SK-N-SH (cell line): ENCODE results near the gene AK2. TPM values are rescaled to one million over a fixed set of nuclear protein-coding genes. Genes with fewer than 3 reads are reported as not detected.

Experiments
- CTCF ChIA-PET: fragments of 300-600, 350-600 bp; formaldehyde crosslinking; extraction: SDS; loops from one replicate; lab custom pipeline; 2021; lab: Yijun Ruan, JAX
- POLR2A ChIA-PET: fragments of 350-600 bp; sonication (Branson Sonifier 250); formaldehyde crosslinking; extraction: SDS; loops from one replicate; lab custom pipeline; 2020; ENCODE audit warnings: antibody characterized with exemption, inconsistent platforms; lab: Yijun Ruan, JAX
- DNase-seq: peaks from one replicate; pipeline ENCODE4 v3.0.0; 2012
- H2AFZ ChIP-seq: fragments of 200-600 bp; sonication (generic); 2 replicates; pipeline ENCODE4 v1.8.1; 2016; ENCODE audit warnings: antibody characterized with exemption, mild to moderate bottlenecking, low read depth
- H3F3A ChIP-seq: fragments of 200-600 bp; sonication (generic); replicated peaks from 2 replicates; pipeline ENCODE3; 2016; ENCODE audit warnings: antibody characterized with exemption, mild to moderate bottlenecking; ENCODE audit not compliant: insufficient read depth
- H3K27ac ChIP-seq, 2 experiments: fragments of 200-500 bp in 1 of 2; fragments of 200-600 bp in 1 of 2; sonication (Bioruptor generic) in 1 of 2; sonication (generic), shearing (Covaris generic) in 1 of 2; 2 replicates each; pipeline versions ENCODE4 v1.5.1 to v1.6.1; 2014 to 2016; ENCODE audit warnings: low read depth in 2 of 2, inconsistent platforms in 1 of 2, low read length in 1 of 2, mild to moderate bottlenecking in 1 of 2, mixed read lengths in 1 of 2
- H3K27me3 ChIP-seq: fragments of 200-600 bp; sonication (generic), shearing (Covaris generic); 2 replicates; pipeline ENCODE4 v1.6.1; 2016; ENCODE audit warnings: mixed run types; ENCODE audit not compliant: insufficient read depth
- H3K36me3 ChIP-seq, 2 experiments: fragments of 200-500 bp in 1 of 2; fragments of 200-600 bp in 1 of 2; sonication (Bioruptor generic) in 1 of 2; sonication (generic) in 1 of 2; replicated peaks in 1 of 2; 2 replicates each; pipeline versions ENCODE3 to v1.5.1; 2014 to 2016; ENCODE audit warnings: low read length in 1 of 2, mild to moderate bottlenecking in 1 of 2; ENCODE audit not compliant: insufficient read depth in 2 of 2, control insufficient read depth in 1 of 2
- H3K4me1 ChIP-seq, 2 experiments: fragments of 200-500 bp in 1 of 2; fragments of 200-600 bp in 1 of 2; sonication (Bioruptor generic) in 1 of 2; sonication (generic), shearing (Covaris generic) in 1 of 2; 2 replicates each; pipeline versions ENCODE4 v1.5.1 to v1.6.1; 2014 to 2016; ENCODE audit warnings: low read depth in 1 of 2, low read length in 1 of 2, mixed run types in 1 of 2; ENCODE audit not compliant: insufficient read depth in 2 of 2, control insufficient read depth in 1 of 2
- H3K4me2 ChIP-seq: fragments of 200-600 bp; sonication (generic), shearing (Covaris generic); 2 replicates; pipeline ENCODE4 v1.6.1; 2017; ENCODE audit warnings: mixed run types
- H3K4me3 ChIP-seq, 2 experiments: fragments of 200-500 bp in 1 of 2; fragments of 200-600 bp in 1 of 2; sonication (Bioruptor generic) in 1 of 2; sonication (generic), shearing (Covaris generic) in 1 of 2; 2 replicates each; pipeline versions ENCODE4 v1.5.1 to v1.8.1; 2014 to 2016; ENCODE audit warnings: low read depth in 2 of 2, inconsistent platforms in 1 of 2, low read length in 1 of 2, mild to moderate bottlenecking in 1 of 2, mixed read lengths in 1 of 2, moderate library complexity in 1 of 2
- H3K79me2 ChIP-seq: fragments of 200-600 bp; sonication (generic); 2 replicates; pipeline ENCODE4 v1.8.1; 2017; ENCODE audit warnings: mild to moderate bottlenecking; ENCODE audit not compliant: insufficient read depth
- H3K9ac ChIP-seq: fragments of 200-600 bp; sonication (generic); 2 replicates; pipeline ENCODE4 v1.6.1; 2017; ENCODE audit warnings: mixed run types
- H3K9me2 ChIP-seq: fragments of 200-600 bp; sonication (generic); 2 replicates; pipeline ENCODE4 v1.6.1; 2017; ENCODE audit warnings: mixed run types
- H3K9me3 ChIP-seq: fragments of 200-600 bp; sonication (generic); 2 replicates; pipeline ENCODE4 v1.6.1; 2017; ENCODE audit warnings: mixed run types, mild to moderate bottlenecking, moderate library complexity
- H4K20me1 ChIP-seq: fragments of 200-600 bp; sonication (generic); 2 replicates; pipeline ENCODE4 v1.6.1; 2017; ENCODE audit warnings: mild to moderate bottlenecking, mixed run types; ENCODE audit not compliant: insufficient read depth
- ELF1 ChIP-seq: IDR thresholded peaks from 2 replicates; pipeline ENCODE4 v1.4.0; 2012
- EZH2phosphoT487 ChIP-seq: fragments of 200-600 bp; sonication (generic); IDR thresholded peaks from 2 replicates; pipeline ENCODE4 v1.6.1; 2017; ENCODE audit warnings: low read depth, mixed run types, mild to moderate bottlenecking, antibody characterized with exemption, moderate library complexity, borderline replicate concordance
- FOSL2 ChIP-seq: IDR thresholded peaks from 2 replicates; pipeline ENCODE4 v1.4.0; 2012; ENCODE audit warnings: low read depth, mild to moderate bottlenecking, moderate library complexity, borderline replicate concordance
- IRF3 ChIP-seq: fragments of 150-350 bp; IDR thresholded peaks from 2 replicates; pipeline ENCODE4 v1.6.1; 2016; ENCODE audit warnings: mild to moderate bottlenecking, low read depth, low read length
- MAX ChIP-seq: IDR thresholded peaks from 2 replicates; pipeline ENCODE4 v1.4.0; 2012; ENCODE audit warnings: low read depth
- NFIC ChIP-seq: IDR thresholded peaks from 2 replicates; pipeline ENCODE4 v1.4.0; 2012; ENCODE audit warnings: borderline replicate concordance
- PBX3 ChIP-seq: IDR thresholded peaks from 2 replicates; pipeline ENCODE4; 2012
- RCOR1 ChIP-seq: fragments of 150-350 bp; IDR thresholded peaks from 2 replicates; pipeline ENCODE4 v1.6.1; 2017; ENCODE audit warnings: antibody characterized with exemption, low read length
- REST ChIP-seq: IDR thresholded peaks from 2 replicates; pipeline ENCODE4 v1.6.1; 2012; ENCODE audit warnings: mild to moderate bottlenecking, low read depth, low read length, moderate library complexity
- SIN3A ChIP-seq: IDR thresholded peaks from 2 replicates; pipeline ENCODE4 v1.6.1; 2012; ENCODE audit warnings: low read depth, mild to moderate bottlenecking, low read length, moderate library complexity, borderline replicate concordance
- SMC3 ChIP-seq: IDR thresholded peaks from 2 replicates; pipeline ENCODE4 v1.6.1; 2012; ENCODE audit warnings: low read depth, low read length, improper control_type of control experiment
- YY1 ChIP-seq: IDR thresholded peaks from 2 replicates; pipeline ENCODE4 v1.4.0; 2012; ENCODE audit warnings: low read depth, mild to moderate bottlenecking
- WGBS: methylation state at CpG from one replicate; pipeline ENCODE4 v1.1.6; 2017; ENCODE audit warnings: low lambda C conversion rate; 5-methylcytosine and 5-hydroxymethylcytosine counted together
- polyA plus RNA-seq, 3 experiments: library from polyadenylated mRNA; depleted of rRNA; stranded (reverse); fragments of >200 nt; gene quantifications; 2 replicates each; pipeline ENCODE4 v1.2.3, GENCODE V29; 2012
- TF ChIP-seq, protein P1 (sequence below): fragments of 200-600 bp; sonication (generic); IDR thresholded peaks from 2 replicates; pipeline ENCODE4 v1.6.1; 2017; ENCODE audit warnings: antibody characterized with exemption, mild to moderate bottlenecking, moderate library complexity
- TF ChIP-seq, protein P2 (sequence below): IDR thresholded peaks from 2 replicates; pipeline ENCODE4 v1.4.0; 2012; ENCODE audit warnings: low read depth, borderline replicate concordance

The AK2 gene
- polyA plus RNA-seq, 1 of the 3 experiments (the other 2 are of a cell fraction): 191 TPM

DNA sequence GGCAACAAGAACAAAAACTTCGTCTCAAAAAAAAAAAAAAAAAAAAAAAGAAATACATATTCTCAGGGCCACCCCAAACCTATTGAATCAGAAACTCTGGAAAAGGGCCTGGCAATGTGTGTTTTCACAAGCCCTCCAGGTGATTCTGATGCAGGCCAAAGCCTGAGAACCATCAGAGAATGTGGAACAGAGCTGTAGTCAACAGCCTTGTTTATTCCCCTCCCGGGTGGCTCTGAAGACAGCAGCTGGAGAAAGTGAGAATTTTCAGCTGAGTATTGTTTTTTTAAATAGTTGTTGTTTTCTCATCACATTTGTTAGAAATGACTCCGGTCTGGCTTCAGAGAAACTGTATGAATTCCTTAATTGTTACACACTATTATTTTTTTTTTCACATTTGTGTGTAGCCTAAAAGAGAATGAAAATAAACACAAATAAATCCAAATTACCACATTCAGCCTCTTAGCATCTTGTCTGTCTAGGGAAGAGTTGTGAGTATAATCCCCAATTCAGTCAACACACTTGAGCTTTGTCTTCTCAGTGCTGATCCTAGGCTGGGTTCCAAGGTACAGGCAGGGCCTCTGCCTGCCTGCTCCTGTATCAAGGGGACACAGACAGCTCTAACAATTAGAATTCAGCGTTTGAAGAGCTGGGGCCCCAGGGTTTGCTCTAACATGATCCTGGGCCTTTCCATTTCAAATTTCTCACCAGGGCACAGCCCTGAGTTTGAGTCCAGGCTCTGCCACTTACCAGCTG lies 37.7 kb upstream of the AK2 start:
- no peaks in the 10 kb centered on the region for H3K9me3 ChIP-seq
- H3K36me3 ChIP-seq: no peaks in the 10 kb centered on the region
- H3K4me2 ChIP-seq: no peak overlapping the region
- no peak overlapping the region for H2AFZ ChIP-seq
- H3F3A ChIP-seq: no peaks in the 10 kb centered on the region
- no peak overlapping the region for H3K27ac ChIP-seq
- CTCF ChIA-PET: interaction anchor here (0.6 to 2.7 kb wide), 3 partner anchors 12 to 198 kb away, joined by 3 to 19 read pairs (median 3); no protein-coding TSS in a partner anchor
- whole genome bisulfite sequencing: 50% methylated on average over 4 of the region's 4 CpGs
- no peak overlapping the region for H3K4me3 ChIP-seq
- H3K79me2 ChIP-seq: no peaks in the 10 kb centered on the region
- no peaks in the 10 kb centered on the region for H4K20me1 ChIP-seq
- no peaks in the 10 kb centered on the region; the same call in 1 of the 2 replicates for H3K27me3 ChIP-seq
- TF ChIP-seq REST (no peak), NFIC (no peak), MAX (no peak), RCOR1 (no peak), FOSL2 (no peak), SMC3 (no peak), PBX3 (no peak), IRF3 (no peak), SIN3A (no peak), EZH2phosphoT487 (no peak), ELF1 (no peak), YY1 (no peak)
- TF ChIP-seq, protein P1, sequence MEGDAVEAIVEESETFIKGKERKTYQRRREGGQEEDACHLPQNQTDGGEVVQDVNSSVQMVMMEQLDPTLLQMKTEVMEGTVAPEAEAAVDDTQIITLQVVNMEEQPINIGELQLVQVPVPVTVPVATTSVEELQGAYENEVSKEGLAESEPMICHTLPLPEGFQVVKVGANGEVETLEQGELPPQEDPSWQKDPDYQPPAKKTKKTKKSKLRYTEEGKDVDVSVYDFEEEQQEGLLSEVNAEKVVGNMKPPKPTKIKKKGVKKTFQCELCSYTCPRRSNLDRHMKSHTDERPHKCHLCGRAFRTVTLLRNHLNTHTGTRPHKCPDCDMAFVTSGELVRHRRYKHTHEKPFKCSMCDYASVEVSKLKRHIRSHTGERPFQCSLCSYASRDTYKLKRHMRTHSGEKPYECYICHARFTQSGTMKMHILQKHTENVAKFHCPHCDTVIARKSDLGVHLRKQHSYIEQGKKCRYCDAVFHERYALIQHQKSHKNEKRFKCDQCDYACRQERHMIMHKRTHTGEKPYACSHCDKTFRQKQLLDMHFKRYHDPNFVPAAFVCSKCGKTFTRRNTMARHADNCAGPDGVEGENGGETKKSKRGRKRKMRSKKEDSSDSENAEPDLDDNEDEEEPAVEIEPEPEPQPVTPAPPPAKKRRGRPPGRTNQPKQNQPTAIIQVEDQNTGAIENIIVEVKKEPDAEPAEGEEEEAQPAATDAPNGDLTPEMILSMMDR: no peak
- TF ChIP-seq, protein P2, sequence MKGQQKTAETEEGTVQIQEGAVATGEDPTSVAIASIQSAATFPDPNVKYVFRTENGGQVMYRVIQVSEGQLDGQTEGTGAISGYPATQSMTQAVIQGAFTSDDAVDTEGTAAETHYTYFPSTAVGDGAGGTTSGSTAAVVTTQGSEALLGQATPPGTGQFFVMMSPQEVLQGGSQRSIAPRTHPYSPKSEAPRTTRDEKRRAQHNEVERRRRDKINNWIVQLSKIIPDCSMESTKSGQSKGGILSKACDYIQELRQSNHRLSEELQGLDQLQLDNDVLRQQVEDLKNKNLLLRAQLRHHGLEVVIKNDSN: no peak
- POLR2A ChIA-PET: no interaction called here
- H3K9me2 ChIP-seq: no peaks in the 10 kb centered on the region
- no peak overlapping the region for H3K9ac ChIP-seq
- no peaks in the 10 kb centered on the region for H3K4me1 ChIP-seq
- no peak for DNase-seq
